ENCODE data around the gene RNF144B. TPM values are rescaled to one million over a fixed set of nuclear protein-coding genes. Genes with fewer than 3 reads are reported as not detected.
A peak's percentile ranks its signal among the peaks of the same experiment; 100 is the strongest.

RNF144B gene
- total RNA-seq, 1 donor from 2014 or later, result 15.1 TPM

- no peaks in the 10 kb centered on the region for H3K27me3 ChIP-seq (ENCODE audit: control insufficient read depth in 3 of 3, insufficient read depth in 3 of 3, low read length in 3 of 3)
- H3K36me3 ChIP-seq (ENCODE audit: control insufficient read depth in 3 of 3, insufficient read depth in 3 of 3, low read length in 3 of 3), result no peaks in the 10 kb centered on the region
- no peak overlapping the region for H3K9ac ChIP-seq (ENCODE audit: low read depth in 1 of 3, low read length in 3 of 3)
- no peak overlapping the region for H3K27ac ChIP-seq (ENCODE audit: low read depth, low read length)
- peaks cover 0 to 4% (median 0%) of the 10 kb centered on the region in 3 donors for H3K4me1 ChIP-seq (ENCODE audit: control insufficient read depth in 3 of 3, insufficient read depth in 3 of 3, low read length in 3 of 3)
- H3K9me3 ChIP-seq (ENCODE audit: control insufficient read depth in 3 of 3, low read length in 3 of 3), result no peaks in the 10 kb centered on the region
- no peak overlapping the region for H3K4me3 ChIP-seq (ENCODE audit: low read length in 3 of 3)
Observed at GRCh38 chr6:18496462-18496861, 109.3 kb downstream of the RNF144B start.

GRCh38 chr6:18497006-18497405, 109.9 kb downstream of the RNF144B start:
- Histone ChIP-seq H3K27ac (ENCODE audit: low read depth, low read length) (no peak overlapping the region), H3K4me1 (ENCODE audit: control insufficient read depth in 3 of 3, insufficient read depth in 3 of 3, low read length in 3 of 3) (peaks cover 0 to 4% (median 0%) of the 10 kb centered on the region in 3 donors), H3K9ac (ENCODE audit: low read depth in 1 of 3, low read length in 3 of 3) (no peak overlapping the region), H3K4me3 (ENCODE audit: low read length in 3 of 3) (no peak overlapping the region), H3K9me3 (ENCODE audit: control insufficient read depth in 3 of 3, low read length in 3 of 3) (no peaks in the 10 kb centered on the region), H3K27me3 (ENCODE audit: control insufficient read depth in 3 of 3, insufficient read depth in 3 of 3, low read length in 3 of 3) (no peaks in the 10 kb centered on the region), H3K36me3 (ENCODE audit: control insufficient read depth in 3 of 3, insufficient read depth in 3 of 3, low read length in 3 of 3) (no peaks in the 10 kb centered on the region)

- Histone ChIP-seq H3K27me3 (ENCODE audit: control insufficient read depth in 3 of 3, insufficient read depth in 3 of 3, low read length in 3 of 3) (no peaks in the 10 kb centered on the region), H3K27ac (ENCODE audit: low read depth, low read length) (no peak overlapping the region), H3K4me3 (ENCODE audit: low read length in 3 of 3) (no peak overlapping the region), H3K4me1 (ENCODE audit: control insufficient read depth in 3 of 3, insufficient read depth in 3 of 3, low read length in 3 of 3) (peaks cover 1 to 6% (median 2%) of the 10 kb centered on the region in 3 donors), H3K36me3 (ENCODE audit: control insufficient read depth in 3 of 3, insufficient read depth in 3 of 3, low read length in 3 of 3) (no peaks in the 10 kb centered on the region), H3K9ac (ENCODE audit: low read depth in 1 of 3, low read length in 3 of 3) (no peak overlapping the region), H3K9me3 (ENCODE audit: control insufficient read depth in 3 of 3, low read length in 3 of 3) (no peaks in the 10 kb centered on the region)
Observed at GRCh38 chr6:18498408-18498807, 111.3 kb downstream of the RNF144B start.

- no peaks in the 10 kb centered on the region for H3K36me3 ChIP-seq (ENCODE audit: control insufficient read depth in 3 of 3, insufficient read depth in 3 of 3, low read length in 3 of 3)
Observed at GRCh38 chr6:18500921-18501662, 113.9 kb downstream of the RNF144B start.

GRCh38 chr6:18501663-18502013, 114.5 kb downstream of the RNF144B start:
- Histone ChIP-seq H3K4me1 (ENCODE audit: control insufficient read depth in 3 of 3, insufficient read depth in 3 of 3, low read length in 3 of 3) (peaks cover 3 to 6% (median 5%) of the 10 kb centered on the region in 3 donors), H3K4me3 (ENCODE audit: low read length in 3 of 3) (no peak overlapping the region), H3K27ac (ENCODE audit: low read depth, low read length) (peak overlapping the region; percentile 33), H3K36me3 (ENCODE audit: control insufficient read depth in 3 of 3, insufficient read depth in 3 of 3, low read length in 3 of 3) (no peaks in the 10 kb centered on the region), H3K9me3 (ENCODE audit: control insufficient read depth in 3 of 3, low read length in 3 of 3) (no peaks in the 10 kb centered on the region), H3K9ac (ENCODE audit: low read depth in 1 of 3, low read length in 3 of 3) (no peak overlapping the region), H3K27me3 (ENCODE audit: control insufficient read depth in 3 of 3, insufficient read depth in 3 of 3, low read length in 3 of 3) (no peaks in the 10 kb centered on the region)

More at GRCh38 chr6:18500921-18501662, 113.9 kb downstream of the RNF144B start:
- H3K9ac ChIP-seq (ENCODE audit: low read depth in 1 of 3, low read length in 3 of 3), result no peak overlapping the region
- H3K4me1 ChIP-seq (ENCODE audit: control insufficient read depth in 3 of 3, insufficient read depth in 3 of 3, low read length in 3 of 3), result peaks cover 3 to 6% (median 5%) of the 10 kb centered on the region in 3 donors
- no peaks in the 10 kb centered on the region for H3K27me3 ChIP-seq (ENCODE audit: control insufficient read depth in 3 of 3, insufficient read depth in 3 of 3, low read length in 3 of 3)
- H3K4me3 ChIP-seq (ENCODE audit: low read length in 3 of 3), result no peak overlapping the region
- peak overlapping the region; percentile 33 for H3K27ac ChIP-seq (ENCODE audit: low read depth, low read length)
- no peaks in the 10 kb centered on the region for H3K9me3 ChIP-seq (ENCODE audit: control insufficient read depth in 3 of 3, low read length in 3 of 3)

- H3K9me3 ChIP-seq (ENCODE audit: control insufficient read depth in 3 of 3, low read length in 3 of 3), result no peaks in the 10 kb centered on the region
- no peaks in the 10 kb centered on the region for H3K27me3 ChIP-seq (ENCODE audit: control insufficient read depth in 3 of 3, insufficient read depth in 3 of 3, low read length in 3 of 3)
- peaks cover 3 to 6% (median 5%) of the 10 kb centered on the region in 3 donors for H3K4me1 ChIP-seq (ENCODE audit: control insufficient read depth in 3 of 3, insufficient read depth in 3 of 3, low read length in 3 of 3)
- H3K4me3 ChIP-seq (ENCODE audit: low read length in 3 of 3), result peak overlapping the region; percentile 55 to 76 (median 72)
- no peaks in the 10 kb centered on the region for H3K36me3 ChIP-seq (ENCODE audit: control insufficient read depth in 3 of 3, insufficient read depth in 3 of 3, low read length in 3 of 3)
- H3K27ac ChIP-seq (ENCODE audit: low read depth, low read length), result peak overlapping the region; percentile 61
- H3K9ac ChIP-seq (ENCODE audit: low read depth in 1 of 3, low read length in 3 of 3), result peak overlapping the region; percentile 46 to 83 (median 74)
Observed at GRCh38 chr6:18503206-18503592, 116.0 kb downstream of the RNF144B start.

- H3K4me1 ChIP-seq (ENCODE audit: control insufficient read depth in 3 of 3, insufficient read depth in 3 of 3, low read length in 3 of 3), result peaks cover 3 to 6% (median 5%) of the 10 kb centered on the region in 3 donors
- H3K36me3 ChIP-seq (ENCODE audit: control insufficient read depth in 3 of 3, insufficient read depth in 3 of 3, low read length in 3 of 3), result no peaks in the 10 kb centered on the region
- peak overlapping the region; percentile 46 to 83 (median 74) for H3K9ac ChIP-seq (ENCODE audit: low read depth in 1 of 3, low read length in 3 of 3)
- no peaks in the 10 kb centered on the region for H3K27me3 ChIP-seq (ENCODE audit: control insufficient read depth in 3 of 3, insufficient read depth in 3 of 3, low read length in 3 of 3)
- H3K4me3 ChIP-seq (ENCODE audit: low read length in 3 of 3), result peak overlapping the region; percentile 55 to 76 (median 72)
- peak overlapping the region; percentile 61 for H3K27ac ChIP-seq (ENCODE audit: low read depth, low read length)
- H3K9me3 ChIP-seq (ENCODE audit: control insufficient read depth in 3 of 3, low read length in 3 of 3), result no peaks in the 10 kb centered on the region
Observed at GRCh38 chr6:18503593-18504231, 116.6 kb downstream of the RNF144B start.

- Histone ChIP-seq H3K9me3 (ENCODE audit: control insufficient read depth in 3 of 3, low read length in 3 of 3) (no peaks in the 10 kb centered on the region), H3K36me3 (ENCODE audit: control insufficient read depth in 3 of 3, insufficient read depth in 3 of 3, low read length in 3 of 3) (no peaks in the 10 kb centered on the region), H3K27ac (ENCODE audit: low read depth, low read length) (no peak overlapping the region), H3K27me3 (ENCODE audit: control insufficient read depth in 3 of 3, insufficient read depth in 3 of 3, low read length in 3 of 3) (no peaks in the 10 kb centered on the region), H3K4me3 (ENCODE audit: low read length in 3 of 3) (peak overlapping the region in 1 of 3 donors; percentile 76), H3K4me1 (ENCODE audit: control insufficient read depth in 3 of 3, insufficient read depth in 3 of 3, low read length in 3 of 3) (peaks cover 3 to 6% (median 5%) of the 10 kb centered on the region in 3 donors), H3K9ac (ENCODE audit: low read depth in 1 of 3, low read length in 3 of 3) (no peak overlapping the region)
Observed at GRCh38 chr6:18504232-18504596, 117.1 kb downstream of the RNF144B start.

- H3K4me1 ChIP-seq (ENCODE audit: control insufficient read depth in 3 of 3, insufficient read depth in 3 of 3, low read length in 3 of 3), result peaks cover 3 to 6% (median 5%) of the 10 kb centered on the region in 3 donors
- no peak overlapping the region for H3K27ac ChIP-seq (ENCODE audit: low read depth, low read length)
- no peaks in the 10 kb centered on the region for H3K9me3 ChIP-seq (ENCODE audit: control insufficient read depth in 3 of 3, low read length in 3 of 3)
- no peaks in the 10 kb centered on the region for H3K36me3 ChIP-seq (ENCODE audit: control insufficient read depth in 3 of 3, insufficient read depth in 3 of 3, low read length in 3 of 3)
- H3K4me3 ChIP-seq (ENCODE audit: low read length in 3 of 3), result no peak overlapping the region
- no peaks in the 10 kb centered on the region for H3K27me3 ChIP-seq (ENCODE audit: control insufficient read depth in 3 of 3, insufficient read depth in 3 of 3, low read length in 3 of 3)
- no peak overlapping the region for H3K9ac ChIP-seq (ENCODE audit: low read depth in 1 of 3, low read length in 3 of 3)
Observed at GRCh38 chr6:18506382-18507017, 119.3 kb downstream of the RNF144B start.

GRCh38 chr6:18507018-18507415, 119.9 kb downstream of the RNF144B start:
- Histone ChIP-seq H3K9ac (ENCODE audit: low read depth in 1 of 3, low read length in 3 of 3) (no peak overlapping the region), H3K36me3 (ENCODE audit: control insufficient read depth in 3 of 3, insufficient read depth in 3 of 3, low read length in 3 of 3) (no peaks in the 10 kb centered on the region), H3K4me3 (ENCODE audit: low read length in 3 of 3) (no peak overlapping the region), H3K9me3 (ENCODE audit: control insufficient read depth in 3 of 3, low read length in 3 of 3) (no peaks in the 10 kb centered on the region), H3K4me1 (ENCODE audit: control insufficient read depth in 3 of 3, insufficient read depth in 3 of 3, low read length in 3 of 3) (peaks cover 3 to 6% (median 5%) of the 10 kb centered on the region in 3 donors), H3K27ac (ENCODE audit: low read depth, low read length) (no peak overlapping the region), H3K27me3 (ENCODE audit: control insufficient read depth in 3 of 3, insufficient read depth in 3 of 3, low read length in 3 of 3) (no peaks in the 10 kb centered on the region)
